Heart left ventricle (tissue), 16 donors: Measurements from ENCODE around the gene CT47C1. TPM values are rescaled to one million over a fixed set of nuclear protein-coding genes. Genes with fewer than 3 reads are reported as not detected.

Experiments
- ATAC-seq, 4 donors: fragments of 200-7000 bp; cut with Tn5 transposase; one replicate each; pipeline ENCODE4 v1.9.1; 2020 to 2022; ENCODE audit warnings: moderate library complexity in 4 of 4, mild to moderate bottlenecking in 3 of 4, moderate number of reproducible peaks in 1 of 4
- DNase-seq, 5 donors: peaks; one replicate each; pipeline ENCODE4 v3.0.0-alpha.2; 2020
- H3K27ac ChIP-seq, 12 donors: fragments of 200-600 bp; sonication (generic) in 4 of 12; one replicate each; pipeline versions ENCODE4 v1.5.0 to v1.8.0; 2016 to 2022; ENCODE audit warnings: mild to moderate bottlenecking in 2 of 12
- H3K27me3 ChIP-seq, 9 donors: fragments of 200-600 bp; sonication (generic) in 2 of 9; one replicate each; pipeline versions ENCODE4 v1.5.1 to v1.8.0; 2016 to 2022; ENCODE audit warnings: mild to moderate bottlenecking in 3 of 9
- H3K36me3 ChIP-seq, 9 donors: fragments of 200-600 bp; sonication (generic) in 2 of 9; one replicate each; pipeline versions ENCODE4 v1.5.0 to v1.8.0; 2018 to 2022; ENCODE audit warnings: mild to moderate bottlenecking in 2 of 9
- H3K4me1 ChIP-seq, 12 donors: fragments of 200-600 bp; sonication (generic) in 4 of 12; one replicate each; pipeline versions ENCODE4 v1.5.0 to v1.8.0; 2016 to 2022; ENCODE audit warnings: mild to moderate bottlenecking in 3 of 12
- H3K4me3 ChIP-seq, 12 donors: fragments of 200-600 bp; sonication (generic) in 4 of 12; one replicate each; pipeline versions ENCODE4 v1.5.0 to v1.8.0; 2017 to 2022; ENCODE audit warnings: mild to moderate bottlenecking in 9 of 12, moderate library complexity in 4 of 12
- H3K9me3 ChIP-seq, 12 donors: fragments of 200-600 bp; sonication (generic) in 4 of 12; one replicate each; pipeline versions ENCODE4 v1.5.0 to v1.8.0; 2016 to 2022; ENCODE audit warnings: mild to moderate bottlenecking in 1 of 12
- CTCF ChIP-seq, 12 donors: fragments of 200-600 bp; sonication (generic) in 4 of 12; IDR thresholded peaks; one replicate each; pipeline versions ENCODE4 v1.5.0 to v1.8.0; 2018 to 2022; ENCODE audit warnings: antibody characterized with exemption in 12 of 12, mild to moderate bottlenecking in 5 of 12
- POLR2A ChIP-seq, 2 donors: fragments of 450-650 bp; IDR thresholded peaks; one replicate each; pipeline ENCODE4 v1.6.1; 2017; ENCODE audit warnings: antibody characterized with exemption in 2 of 2, mild to moderate bottlenecking in 2 of 2, moderate library complexity in 2 of 2
- WGBS, 4 donors: extraction: QIAGEN DNeasy Blood & Tissue Kit in 2 of 4; methylation state at CpG; one replicate each; pipeline versions ENCODE4 v1.1.5 to v1.1.7; 2013 to 2018; 5-methylcytosine and 5-hydroxymethylcytosine counted together
- intact Hi-C, 10 donors: fragments of 100-400 bp; cut with DNase I; formaldehyde crosslinking; loops; one replicate each; pipeline versions ENCODE4 v1.11.1 to v1.14.2; 2022
- polyA plus RNA-seq, 2 donors: library from polyadenylated mRNA; stranded (reverse); fragments of 200-250 nt; gene quantifications; one replicate each; pipeline ENCODE4 v1.2.3, GENCODE V29; 2013
- total RNA-seq, 9 donors: library from RNA; depleted of rRNA in 2 of 9; stranded (reverse); fragments of >200 nt in 2 of 9; fragmentation: NEBNext Ultra II Directional in 3 of 9; extraction: Animal tissue kit (Norgen Biotek cat#: 25700) in 3 of 9; gene quantifications; one replicate each; pipeline versions ENCODE4 v1.1.0 to v1.2.4, GENCODE V29; 2016 to 2023
- donor health status: ischemic (EF 13 %, LVEDD 7.1; RV severe dilation, severe dysfunction).
- donor health status: healthy with polysubstance abuse.
- donor health status: DM: no; HTN: yes; CAD: no.
- donor health status: DM: no; HTN: no; CAD: no.
- donor health status: ischemic (EF 25% LVEDD 6.9; RV normal size, moderate dysfunction).
- donor health status: ischemic (EF 25% LVEDD 5.7; RV mildly dilated, moderate dysfunction).
- donor health status: healthy.
- donor health status: DM: yes; HTN: yes; CAD: no.
- donor health status: ischemic (EF 35%, LVEDD 5.7; RV mildly dilated, moderate dysfunction).
- donor health status: nonischemic (EF 11% LVEDD 7.7; RV severe dilation, severe dysfunction).
- donor health status: DM: yes; HTN: yes; CAD: no.
- donor health status: PGD.
- donor health status: ischemic (EF 29% LVEDD 5.4; RV normal size, mild dysfunction).
- donor health status: nonischemic (EF 23%, LVEDD 6.1; RV moderate dilation, normal function).

The CT47C1 gene
- total and polyA plus RNA-seq, 11 donors, result not detected

GRCh38 chrX:119095936-119096335 lies 23.1 kb downstream of the CT47C1 start:
- intact Hi-C loops, result no loop called here
- TF ChIP-seq POLR2A (IDR thresholded peaks at IDR 0.05) (no peak), CTCF (IDR thresholded peaks at IDR 0.05) (no peak)
- no peaks in the 10 kb centered on the region for H3K4me1 ChIP-seq
- DNase-seq (no peak), ATAC-seq (no peak)
- no peak overlapping the region for H3K27ac ChIP-seq
- H3K4me3 ChIP-seq, result no peak overlapping the region
- peaks cover 0 to 3% (median 0%) of the 10 kb centered on the region in 9 donors for H3K27me3 ChIP-seq
- no peaks in the 10 kb centered on the region for H3K36me3 ChIP-seq
- no peaks in the 10 kb centered on the region for H3K9me3 ChIP-seq

GRCh38 chrX:119101168-119101567 lies 28.4 kb downstream of the CT47C1 start:
- H3K36me3 ChIP-seq, result no peaks in the 10 kb centered on the region
- ATAC-seq, result no peak
- 82 to 97% (median 89%) methylated on average over 1 of the region's 1 CpG for WGBS, 4 donors
- no peaks in the 10 kb centered on the region for H3K4me1 ChIP-seq
- peaks cover 0 to 11% (median 0%) of the 10 kb centered on the region in 9 donors for H3K27me3 ChIP-seq
- no peak overlapping the region for H3K27ac ChIP-seq
- DNase-seq, result no peak
- H3K4me3 ChIP-seq, result no peak overlapping the region
- intact Hi-C loops, result no loop called here
- H3K9me3 ChIP-seq, result no peaks in the 10 kb centered on the region
- TF ChIP-seq POLR2A (IDR thresholded peaks at IDR 0.05), result no peak
- TF ChIP-seq CTCF (IDR thresholded peaks at IDR 0.05), result no peak

- TF ChIP-seq CTCF (IDR thresholded peaks at IDR 0.05), result no peak
- TF ChIP-seq POLR2A (IDR thresholded peaks at IDR 0.05), result no peak
- ATAC-seq, result no peak
Measured at GRCh38 chrX:119105826-119106225, 33.0 kb downstream of the CT47C1 start.

GRCh38 chrX:119107206-119107605 lies 34.4 kb downstream of the CT47C1 start:
- no peak for ATAC-seq
- Histone ChIP-seq H3K27me3 (peaks cover 0 to 10% (median 0%) of the 10 kb centered on the region in 9 donors), H3K4me1 (no peaks in the 10 kb centered on the region), H3K9me3 (no peaks in the 10 kb centered on the region), H3K27ac (no peak overlapping the region), H3K4me3 (no peak overlapping the region), H3K36me3 (no peaks in the 10 kb centered on the region)
- DNase-seq, result no peak
- TF ChIP-seq CTCF (IDR thresholded peaks at IDR 0.05), result no peak
- TF ChIP-seq POLR2A (IDR thresholded peaks at IDR 0.05), result no peak
- intact Hi-C loops, result no loop called here

More at GRCh38 chrX:119105826-119106225, 33.0 kb downstream of the CT47C1 start:
- Histone ChIP-seq H3K4me3 (no peak overlapping the region), H3K27ac (no peak overlapping the region), H3K27me3 (peaks cover 0 to 10% (median 0%) of the 10 kb centered on the region in 9 donors), H3K9me3 (no peaks in the 10 kb centered on the region), H3K36me3 (no peaks in the 10 kb centered on the region), H3K4me1 (no peaks in the 10 kb centered on the region)
- no peak for DNase-seq
- intact Hi-C loops, result no loop called here
